SK-N-SH (cell line): ENCODE measurements around the gene SMC2. TPM values are rescaled to one million over a fixed set of nuclear protein-coding genes. Genes with fewer than 3 reads are reported as not detected.

Source experiments
- CTCF ChIA-PET: fragments of 300-600, 350-600 bp; formaldehyde crosslinking; extraction: SDS; loops from one replicate; lab custom pipeline; 2021; lab: Yijun Ruan, JAX
- POLR2A ChIA-PET: fragments of 350-600 bp; sonication (Branson Sonifier 250); formaldehyde crosslinking; extraction: SDS; loops from one replicate; lab custom pipeline; 2020; ENCODE audit warnings: antibody characterized with exemption, inconsistent platforms; lab: Yijun Ruan, JAX
- DNase-seq: peaks from one replicate; pipeline ENCODE4 v3.0.0; 2012
- H2AFZ ChIP-seq: fragments of 200-600 bp; sonication (generic); 2 replicates; pipeline ENCODE4 v1.8.1; 2016; ENCODE audit warnings: antibody characterized with exemption, mild to moderate bottlenecking, low read depth
- H3F3A ChIP-seq: fragments of 200-600 bp; sonication (generic); replicated peaks from 2 replicates; pipeline ENCODE3; 2016; ENCODE audit warnings: antibody characterized with exemption, mild to moderate bottlenecking; ENCODE audit not compliant: insufficient read depth
- H3K27ac ChIP-seq, 2 experiments: fragments of 200-500 bp in 1 of 2; fragments of 200-600 bp in 1 of 2; sonication (Bioruptor generic) in 1 of 2; sonication (generic), shearing (Covaris generic) in 1 of 2; 2 replicates each; pipeline versions ENCODE4 v1.5.1 to v1.6.1; 2014 to 2016; ENCODE audit warnings: low read depth in 2 of 2, inconsistent platforms in 1 of 2, low read length in 1 of 2, mild to moderate bottlenecking in 1 of 2, mixed read lengths in 1 of 2
- H3K27me3 ChIP-seq: fragments of 200-600 bp; sonication (generic), shearing (Covaris generic); 2 replicates; pipeline ENCODE4 v1.6.1; 2016; ENCODE audit warnings: mixed run types; ENCODE audit not compliant: insufficient read depth
- H3K36me3 ChIP-seq, 2 experiments: fragments of 200-500 bp in 1 of 2; fragments of 200-600 bp in 1 of 2; sonication (Bioruptor generic) in 1 of 2; sonication (generic) in 1 of 2; replicated peaks in 1 of 2; 2 replicates each; pipeline versions ENCODE3 to v1.5.1; 2014 to 2016; ENCODE audit warnings: low read length in 1 of 2, mild to moderate bottlenecking in 1 of 2; ENCODE audit not compliant: insufficient read depth in 2 of 2, control insufficient read depth in 1 of 2
- H3K4me1 ChIP-seq, 2 experiments: fragments of 200-500 bp in 1 of 2; fragments of 200-600 bp in 1 of 2; sonication (Bioruptor generic) in 1 of 2; sonication (generic), shearing (Covaris generic) in 1 of 2; 2 replicates each; pipeline versions ENCODE4 v1.5.1 to v1.6.1; 2014 to 2016; ENCODE audit warnings: low read depth in 1 of 2, low read length in 1 of 2, mixed run types in 1 of 2; ENCODE audit not compliant: insufficient read depth in 2 of 2, control insufficient read depth in 1 of 2
- H3K4me2 ChIP-seq: fragments of 200-600 bp; sonication (generic), shearing (Covaris generic); 2 replicates; pipeline ENCODE4 v1.6.1; 2017; ENCODE audit warnings: mixed run types
- H3K4me3 ChIP-seq, 2 experiments: fragments of 200-500 bp in 1 of 2; fragments of 200-600 bp in 1 of 2; sonication (Bioruptor generic) in 1 of 2; sonication (generic), shearing (Covaris generic) in 1 of 2; 2 replicates each; pipeline versions ENCODE4 v1.5.1 to v1.8.1; 2014 to 2016; ENCODE audit warnings: low read depth in 2 of 2, inconsistent platforms in 1 of 2, low read length in 1 of 2, mild to moderate bottlenecking in 1 of 2, mixed read lengths in 1 of 2, moderate library complexity in 1 of 2
- H3K79me2 ChIP-seq: fragments of 200-600 bp; sonication (generic); 2 replicates; pipeline ENCODE4 v1.8.1; 2017; ENCODE audit warnings: mild to moderate bottlenecking; ENCODE audit not compliant: insufficient read depth
- H3K9ac ChIP-seq: fragments of 200-600 bp; sonication (generic); 2 replicates; pipeline ENCODE4 v1.6.1; 2017; ENCODE audit warnings: mixed run types
- H3K9me2 ChIP-seq: fragments of 200-600 bp; sonication (generic); 2 replicates; pipeline ENCODE4 v1.6.1; 2017; ENCODE audit warnings: mixed run types
- H3K9me3 ChIP-seq: fragments of 200-600 bp; sonication (generic); 2 replicates; pipeline ENCODE4 v1.6.1; 2017; ENCODE audit warnings: mixed run types, mild to moderate bottlenecking, moderate library complexity
- H4K20me1 ChIP-seq: fragments of 200-600 bp; sonication (generic); 2 replicates; pipeline ENCODE4 v1.6.1; 2017; ENCODE audit warnings: mild to moderate bottlenecking, mixed run types; ENCODE audit not compliant: insufficient read depth
- ELF1 ChIP-seq: IDR thresholded peaks from 2 replicates; pipeline ENCODE4 v1.4.0; 2012
- EP300 ChIP-seq, 2 experiments: IDR thresholded peaks; 2 replicates each; pipeline versions ENCODE4 v1.4.0 to v1.6.1; 2012; ENCODE audit warnings: borderline replicate concordance in 1 of 2, low read depth in 1 of 2, low read length in 1 of 2
- FOXJ3 ChIP-seq: sonication (generic); formaldehyde crosslinking; IDR thresholded peaks from 2 replicates; pipeline ENCODE4 v1.5.1; 2020; ENCODE audit warnings: mild to moderate bottlenecking, missing genetic modification reagents
- FOXM1 ChIP-seq: IDR thresholded peaks from 2 replicates; pipeline ENCODE4 v1.4.0; 2012; ENCODE audit warnings: low read depth, mild to moderate bottlenecking
- GABPA ChIP-seq: IDR thresholded peaks from 2 replicates; pipeline ENCODE4 v1.4.0; 2012; ENCODE audit warnings: low read depth, mild to moderate bottlenecking
- GATA2 ChIP-seq: sonication (generic); formaldehyde crosslinking; IDR thresholded peaks from 2 replicates; pipeline ENCODE4 v1.5.0; 2020; ENCODE audit warnings: mild to moderate bottlenecking, missing genetic modification reagents
- IRF3 ChIP-seq: fragments of 150-350 bp; IDR thresholded peaks from 2 replicates; pipeline ENCODE4 v1.6.1; 2016; ENCODE audit warnings: mild to moderate bottlenecking, low read depth, low read length
- NRF1 ChIP-seq: IDR thresholded peaks from 2 replicates; pipeline ENCODE4 v1.6.1; 2012; ENCODE audit warnings: low read depth, mild to moderate bottlenecking, low read length
- POLR2AphosphoS5 ChIP-seq: IDR thresholded peaks from 2 replicates; pipeline ENCODE4 v1.6.1; 2012; ENCODE audit warnings: low read depth, low read length
- RCOR1 ChIP-seq: fragments of 150-350 bp; IDR thresholded peaks from 2 replicates; pipeline ENCODE4 v1.6.1; 2017; ENCODE audit warnings: antibody characterized with exemption, low read length
- RFX5 ChIP-seq: IDR thresholded peaks from 2 replicates; pipeline ENCODE4 v1.6.1; 2012; ENCODE audit warnings: mild to moderate bottlenecking, improper control_type of control experiment, low read length
- RXRA ChIP-seq: IDR thresholded peaks from 2 replicates; pipeline ENCODE4 v1.4.0; 2012; ENCODE audit warnings: low read depth, mild to moderate bottlenecking, borderline replicate concordance
- SIN3A ChIP-seq: IDR thresholded peaks from 2 replicates; pipeline ENCODE4 v1.6.1; 2012; ENCODE audit warnings: low read depth, mild to moderate bottlenecking, low read length, moderate library complexity, borderline replicate concordance
- TCF12 ChIP-seq: IDR thresholded peaks from 2 replicates; pipeline ENCODE4 v1.4.0; 2012
- TEAD4 ChIP-seq: IDR thresholded peaks from 2 replicates; pipeline ENCODE4 v1.4.0; 2012; ENCODE audit warnings: mild to moderate bottlenecking, borderline replicate concordance; ENCODE audit not compliant: insufficient read depth
- USF1 ChIP-seq: IDR thresholded peaks from 2 replicates; pipeline ENCODE4 v1.4.0; 2012; ENCODE audit warnings: low read depth, borderline replicate concordance
- YY1 ChIP-seq: IDR thresholded peaks from 2 replicates; pipeline ENCODE4 v1.4.0; 2012; ENCODE audit warnings: low read depth, mild to moderate bottlenecking
- WGBS: methylation state at CpG from one replicate; pipeline ENCODE4 v1.1.6; 2017; ENCODE audit warnings: low lambda C conversion rate; 5-methylcytosine and 5-hydroxymethylcytosine counted together
- polyA plus RNA-seq, 3 experiments: library from polyadenylated mRNA; depleted of rRNA; stranded (reverse); fragments of >200 nt; gene quantifications; 2 replicates each; pipeline ENCODE4 v1.2.3, GENCODE V29; 2012
- TF ChIP-seq, protein P1 (sequence below): fragments of 150-350 bp; IDR thresholded peaks from 2 replicates; pipeline ENCODE4 v1.6.1; 2017; ENCODE audit warnings: antibody characterized with exemption, low read length, low read depth, borderline replicate concordance
- TF ChIP-seq, protein P2 (sequence below): IDR thresholded peaks from 2 replicates; pipeline ENCODE4; 2012

SMC2 gene
- polyA plus RNA-seq, 1 of the 3 experiments (the other 2 are of a cell fraction), result 3.7 TPM

DNA sequence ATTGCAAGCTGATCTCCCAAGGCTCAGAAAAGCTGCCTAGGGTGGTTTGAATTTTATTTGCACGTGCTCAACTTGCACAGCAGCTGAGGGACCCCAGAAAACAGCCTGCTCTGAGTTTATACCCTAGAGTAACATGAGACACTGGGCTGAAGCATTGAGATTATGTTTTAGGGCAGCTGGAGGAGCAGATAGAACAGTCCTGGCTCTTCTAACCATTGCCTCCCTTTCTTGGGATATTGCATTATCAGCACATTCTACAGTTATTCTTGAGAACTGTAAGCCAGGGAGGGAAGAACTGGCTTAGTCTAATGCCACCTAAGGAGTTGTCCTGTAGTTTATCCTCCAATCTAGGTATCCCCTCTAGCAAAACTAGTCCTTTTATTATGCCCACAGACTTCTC lies 10.3 kb downstream of the SMC2 start:
- ChIA-PET CTCF (no interaction called here), POLR2A (no interaction called here)
- Histone ChIP-seq H3K9me2 (no peaks in the 10 kb centered on the region), H3K4me1 (no peaks in the 10 kb centered on the region), H3K4me3 (no peak overlapping the region), H3K27me3 (no peaks in the 10 kb centered on the region), H3K79me2 (no peaks in the 10 kb centered on the region; the same call in 1 of the 2 replicates), H4K20me1 (no peaks in the 10 kb centered on the region), H3F3A (no peaks in the 10 kb centered on the region), H3K27ac (no peak overlapping the region), H3K4me2 (no peak overlapping the region), H3K9ac (no peak overlapping the region), H3K9me3 (no peaks in the 10 kb centered on the region), H2AFZ (no peak overlapping the region), H3K36me3 (peaks cover 57 to 81% of the 10 kb centered on the region in 2 experiments)
- 0% methylated on average over 1 of the region's 1 CpG for WGBS
- TF ChIP-seq FOXJ3 (no peak), RFX5 (no peak), POLR2AphosphoS5 (no peak), EP300 (IDR thresholded peaks at IDR 0.05; ENCODE audit: borderline replicate concordance in 1 of 2, low read depth in 1 of 2, low read length in 1 of 2) (no peak), RCOR1 (no peak), GABPA (no peak), SIN3A (no peak), ELF1 (no peak), RXRA (no peak), YY1 (no peak)
- TF ChIP-seq, protein P1, sequence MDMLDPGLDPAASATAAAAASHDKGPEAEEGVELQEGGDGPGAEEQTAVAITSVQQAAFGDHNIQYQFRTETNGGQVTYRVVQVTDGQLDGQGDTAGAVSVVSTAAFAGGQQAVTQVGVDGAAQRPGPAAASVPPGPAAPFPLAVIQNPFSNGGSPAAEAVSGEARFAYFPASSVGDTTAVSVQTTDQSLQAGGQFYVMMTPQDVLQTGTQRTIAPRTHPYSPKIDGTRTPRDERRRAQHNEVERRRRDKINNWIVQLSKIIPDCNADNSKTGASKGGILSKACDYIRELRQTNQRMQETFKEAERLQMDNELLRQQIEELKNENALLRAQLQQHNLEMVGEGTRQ, result no peak
- TF ChIP-seq, protein P2, sequence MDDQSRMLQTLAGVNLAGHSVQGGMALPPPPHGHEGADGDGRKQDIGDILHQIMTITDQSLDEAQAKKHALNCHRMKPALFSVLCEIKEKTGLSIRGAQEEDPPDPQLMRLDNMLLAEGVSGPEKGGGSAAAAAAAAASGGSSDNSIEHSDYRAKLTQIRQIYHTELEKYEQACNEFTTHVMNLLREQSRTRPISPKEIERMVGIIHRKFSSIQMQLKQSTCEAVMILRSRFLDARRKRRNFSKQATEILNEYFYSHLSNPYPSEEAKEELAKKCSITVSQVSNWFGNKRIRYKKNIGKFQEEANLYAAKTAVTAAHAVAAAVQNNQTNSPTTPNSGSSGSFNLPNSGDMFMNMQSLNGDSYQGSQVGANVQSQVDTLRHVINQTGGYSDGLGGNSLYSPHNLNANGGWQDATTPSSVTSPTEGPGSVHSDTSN, result no peak
- no peak for DNase-seq

GRCh38 chr9:104107799-104108198 lies 13.7 kb downstream of the SMC2 start:
- H3K4me1 ChIP-seq, result no peaks in the 10 kb centered on the region
- H3K27me3 ChIP-seq, result no peaks in the 10 kb centered on the region
- H4K20me1 ChIP-seq, result no peaks in the 10 kb centered on the region
- H3K36me3 ChIP-seq, result peaks cover 53 to 83% of the 10 kb centered on the region in 2 experiments
- WGBS, result 93% methylated on average over 5 of the region's 5 CpGs
- no peak for DNase-seq
- TF ChIP-seq TEAD4, result no peak
- TF ChIP-seq, protein P2, result no peak
- TF ChIP-seq NRF1, result no peak
- no peak for TF ChIP-seq RFX5
- TF ChIP-seq ELF1, result no peak
- no peak for TF ChIP-seq POLR2AphosphoS5
- no peak for TF ChIP-seq TCF12
- TF ChIP-seq SIN3A, result no peak
- TF ChIP-seq IRF3, result no peak
- TF ChIP-seq USF1, result no peak
- no peak for TF ChIP-seq FOXJ3
- no peak for TF ChIP-seq YY1
- no peak for TF ChIP-seq FOXM1
- no peak for TF ChIP-seq GATA2
- TF ChIP-seq, all 33 proteins: peak for 0
- Histone ChIP-seq H3K27ac (no peak overlapping the region), H2AFZ (no peak overlapping the region), H3K9ac (no peak overlapping the region), H3K9me3 (no peaks in the 10 kb centered on the region), H3K4me2 (no peak overlapping the region), H3K79me2 (no peaks in the 10 kb centered on the region; the same call in 1 of the 2 replicates), H3K4me3 (no peak overlapping the region), H3K9me2 (no peaks in the 10 kb centered on the region), H3F3A (no peaks in the 10 kb centered on the region)
- ChIA-PET CTCF (no interaction called here), POLR2A (no interaction called here)
